GM12873 (cell line): Measurements from ENCODE around the gene KLHL35.

Source experiments
- TF ChIP-seq, protein P1 (sequence below): IDR thresholded peaks from 2 replicates; pipeline ENCODE4 v1.5.1; 2012; ENCODE audit warnings: low read depth, mild to moderate bottlenecking, moderate library complexity, low read length, control low read depth; ENCODE audit not compliant: insufficient read depth; ENCODE audit errors: missing control alignments

KLHL35 gene

GRCh38 chr11:75430714-75431532, 2.1 kb downstream of the KLHL35 start:
- TF ChIP-seq, protein P1, sequence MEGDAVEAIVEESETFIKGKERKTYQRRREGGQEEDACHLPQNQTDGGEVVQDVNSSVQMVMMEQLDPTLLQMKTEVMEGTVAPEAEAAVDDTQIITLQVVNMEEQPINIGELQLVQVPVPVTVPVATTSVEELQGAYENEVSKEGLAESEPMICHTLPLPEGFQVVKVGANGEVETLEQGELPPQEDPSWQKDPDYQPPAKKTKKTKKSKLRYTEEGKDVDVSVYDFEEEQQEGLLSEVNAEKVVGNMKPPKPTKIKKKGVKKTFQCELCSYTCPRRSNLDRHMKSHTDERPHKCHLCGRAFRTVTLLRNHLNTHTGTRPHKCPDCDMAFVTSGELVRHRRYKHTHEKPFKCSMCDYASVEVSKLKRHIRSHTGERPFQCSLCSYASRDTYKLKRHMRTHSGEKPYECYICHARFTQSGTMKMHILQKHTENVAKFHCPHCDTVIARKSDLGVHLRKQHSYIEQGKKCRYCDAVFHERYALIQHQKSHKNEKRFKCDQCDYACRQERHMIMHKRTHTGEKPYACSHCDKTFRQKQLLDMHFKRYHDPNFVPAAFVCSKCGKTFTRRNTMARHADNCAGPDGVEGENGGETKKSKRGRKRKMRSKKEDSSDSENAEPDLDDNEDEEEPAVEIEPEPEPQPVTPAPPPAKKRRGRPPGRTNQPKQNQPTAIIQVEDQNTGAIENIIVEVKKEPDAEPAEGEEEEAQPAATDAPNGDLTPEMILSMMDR: no peak

DNA sequence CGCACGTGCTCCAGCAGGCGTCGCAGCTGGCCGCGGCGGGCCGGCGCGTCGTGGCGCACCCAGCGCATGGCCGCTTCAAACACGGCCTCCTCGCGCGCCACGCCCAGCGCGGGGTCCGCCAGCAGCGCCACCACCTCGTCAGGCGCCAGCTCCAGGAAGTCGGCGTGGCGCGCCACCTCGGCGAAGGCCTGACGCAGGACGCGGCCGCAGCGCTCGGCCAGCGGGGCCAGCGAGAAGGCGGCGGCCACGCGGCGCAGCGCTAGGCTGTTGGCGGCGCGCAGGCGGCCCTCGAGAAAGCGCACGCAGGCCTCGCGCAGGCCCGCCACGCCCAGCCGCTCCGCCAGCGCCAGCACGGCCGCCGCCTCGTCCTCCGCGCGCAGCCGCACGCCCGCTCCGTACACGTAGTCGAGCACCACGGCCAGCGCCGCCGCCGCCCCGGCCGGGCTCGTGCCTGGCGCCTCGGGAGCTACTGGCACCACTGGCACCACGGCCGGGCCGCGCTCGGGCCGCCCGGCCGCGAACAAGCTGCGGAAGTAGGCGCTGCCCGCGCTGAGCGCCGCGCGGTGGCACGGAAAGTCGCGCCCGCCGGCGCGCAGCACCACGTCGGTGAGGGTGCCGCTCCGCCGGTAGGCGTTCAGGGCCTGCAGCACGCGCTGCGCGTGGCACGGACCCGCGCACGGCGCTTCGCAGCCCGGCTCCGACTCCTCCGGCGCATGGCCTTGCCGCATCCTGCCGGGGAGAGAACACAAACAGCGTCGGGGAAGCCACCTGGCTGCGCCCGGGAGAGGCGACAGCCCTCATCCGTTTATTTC, 2.9 kb downstream of the KLHL35 start:
- TF ChIP-seq, protein P1: no peak

GRCh38 chr11:75429641-75429901, 3.4 kb downstream of the KLHL35 start:
- TF ChIP-seq, protein P1: no peak

DNA sequence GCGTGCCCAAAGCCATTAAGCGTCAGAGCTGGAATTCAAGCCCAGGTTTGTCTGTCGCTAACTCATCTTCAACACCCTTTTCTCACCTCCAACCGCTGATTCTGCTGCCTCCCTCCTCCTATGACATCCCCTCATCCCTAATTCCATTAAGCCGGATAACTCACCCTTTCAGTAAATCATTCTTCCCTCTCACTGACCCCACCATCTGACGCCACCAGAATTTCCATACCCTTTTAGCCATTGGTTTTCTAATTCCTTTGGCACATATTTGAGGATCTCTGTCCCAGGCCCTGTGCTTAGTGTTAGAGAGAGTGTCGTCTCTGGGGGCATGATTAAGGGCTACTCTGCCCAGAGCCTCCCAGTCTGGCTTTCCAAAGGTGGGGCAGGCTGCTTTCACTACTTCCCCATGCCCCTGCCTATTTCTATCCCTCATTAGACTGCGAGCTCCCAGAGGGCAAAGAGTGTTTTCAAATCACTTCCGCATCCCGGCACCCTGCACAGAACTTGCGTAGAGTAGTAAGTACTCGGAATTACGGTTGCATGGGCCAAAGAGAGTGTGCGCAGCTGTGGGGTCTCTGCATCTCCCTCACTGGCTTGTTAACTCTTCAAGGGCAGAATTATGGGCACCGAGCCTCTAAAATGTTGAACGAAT, 3.9 kb downstream of the KLHL35 start:
- TF ChIP-seq, protein P1: no peak

DNA sequence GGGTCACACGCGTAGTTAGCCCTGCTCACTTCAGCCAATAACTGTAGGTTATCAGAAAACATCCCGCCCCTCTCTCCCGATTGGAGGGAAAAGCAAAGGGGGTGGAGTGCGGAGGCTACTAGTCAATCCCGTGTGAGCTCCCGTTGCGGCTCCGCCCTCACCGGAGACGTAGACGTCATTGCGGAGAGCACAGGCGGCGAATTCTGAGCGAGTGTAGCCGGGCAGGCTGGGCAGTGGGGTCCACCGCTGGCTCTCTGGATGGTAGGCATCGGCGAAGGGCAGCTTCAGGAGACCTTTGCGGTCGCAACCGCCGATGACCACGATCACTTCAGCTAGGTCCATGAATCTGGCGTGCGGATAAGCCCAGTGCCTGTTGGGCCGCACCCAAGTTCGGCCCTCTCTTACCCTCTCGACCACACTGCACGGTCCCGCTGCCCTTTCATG, 4.7 kb downstream of the KLHL35 start:
- TF ChIP-seq, protein P1: no peak

GRCh38 chr11:75427181-75427580, 5.8 kb downstream of the KLHL35 start:
- TF ChIP-seq, protein P1: no peak

- TF ChIP-seq, protein P1: no peak
Measured at GRCh38 chr11:75426720-75427086, 6.3 kb downstream of the KLHL35 start.
